IPS-20b (cell line): ENCODE data around the gene KEAP1.

ENCODE experiments used
- H3K27ac ChIP-seq: one replicate; pipeline ENCODE4 v1.5.1; 2013; ENCODE audit warnings: low read length
- H3K27me3 ChIP-seq: 2 replicates; pipeline ENCODE4 v1.6.1; 2013; ENCODE audit warnings: mild to moderate bottlenecking, low read length, inconsistent platforms; ENCODE audit not compliant: insufficient read depth
- H3K36me3 ChIP-seq: 2 replicates; pipeline ENCODE4 v1.6.1; 2013; ENCODE audit warnings: low read depth, mild to moderate bottlenecking, inconsistent platforms, low read length, moderate library complexity; ENCODE audit not compliant: insufficient read depth
- H3K4me1 ChIP-seq: 2 replicates; pipeline ENCODE4 v1.6.1; 2013; ENCODE audit warnings: mild to moderate bottlenecking, control low read depth, inconsistent platforms, low read length, moderate library complexity; ENCODE audit not compliant: insufficient read depth
- H3K4me3 ChIP-seq: 2 replicates; pipeline ENCODE4 v1.5.1; 2013; ENCODE audit warnings: mild to moderate bottlenecking, low read length, inconsistent platforms
- H3K9ac ChIP-seq: 2 replicates; pipeline ENCODE4 v1.6.1; 2013; ENCODE audit warnings: low read depth, mild to moderate bottlenecking, inconsistent platforms, low read length, moderate library complexity
- H3K9me3 ChIP-seq: 2 replicates; pipeline ENCODE4 v1.6.1; 2013; ENCODE audit warnings: mild to moderate bottlenecking, low read depth, low read length, inconsistent platforms; ENCODE audit not compliant: insufficient read depth

Gene KEAP1

GRCh38 chr19:10454267-10454666 is 48.9 kb downstream of the KEAP1 start:
- no peak overlapping the region; the same call in 1 of the 2 replicates for H3K9ac ChIP-seq
- H3K36me3 ChIP-seq, result no peaks in the 10 kb centered on the region
- H3K27me3 ChIP-seq, result no peaks in the 10 kb centered on the region; the same call in 1 of the 2 replicates
- no peak overlapping the region for H3K27ac ChIP-seq
- H3K9me3 ChIP-seq, result no peaks in the 10 kb centered on the region
- H3K4me3 ChIP-seq, result no peak overlapping the region; the same call in 1 of the 2 replicates
- peaks cover 3% of the 10 kb centered on the region; the same call in 1 of the 2 replicates for H3K4me1 ChIP-seq

- Histone ChIP-seq H3K9me3 (no peaks in the 10 kb centered on the region), H3K27ac (no peak overlapping the region), H3K4me1 (peaks cover 3% of the 10 kb centered on the region; the same call in 1 of the 2 replicates), H3K9ac (no peak overlapping the region), H3K4me3 (no peak overlapping the region), H3K27me3 (no peaks in the 10 kb centered on the region; the same call in 1 of the 2 replicates), H3K36me3 (no peaks in the 10 kb centered on the region)
Observed at GRCh38 chr19:10453852-10454251, 49.3 kb downstream of the KEAP1 start.

DNA sequence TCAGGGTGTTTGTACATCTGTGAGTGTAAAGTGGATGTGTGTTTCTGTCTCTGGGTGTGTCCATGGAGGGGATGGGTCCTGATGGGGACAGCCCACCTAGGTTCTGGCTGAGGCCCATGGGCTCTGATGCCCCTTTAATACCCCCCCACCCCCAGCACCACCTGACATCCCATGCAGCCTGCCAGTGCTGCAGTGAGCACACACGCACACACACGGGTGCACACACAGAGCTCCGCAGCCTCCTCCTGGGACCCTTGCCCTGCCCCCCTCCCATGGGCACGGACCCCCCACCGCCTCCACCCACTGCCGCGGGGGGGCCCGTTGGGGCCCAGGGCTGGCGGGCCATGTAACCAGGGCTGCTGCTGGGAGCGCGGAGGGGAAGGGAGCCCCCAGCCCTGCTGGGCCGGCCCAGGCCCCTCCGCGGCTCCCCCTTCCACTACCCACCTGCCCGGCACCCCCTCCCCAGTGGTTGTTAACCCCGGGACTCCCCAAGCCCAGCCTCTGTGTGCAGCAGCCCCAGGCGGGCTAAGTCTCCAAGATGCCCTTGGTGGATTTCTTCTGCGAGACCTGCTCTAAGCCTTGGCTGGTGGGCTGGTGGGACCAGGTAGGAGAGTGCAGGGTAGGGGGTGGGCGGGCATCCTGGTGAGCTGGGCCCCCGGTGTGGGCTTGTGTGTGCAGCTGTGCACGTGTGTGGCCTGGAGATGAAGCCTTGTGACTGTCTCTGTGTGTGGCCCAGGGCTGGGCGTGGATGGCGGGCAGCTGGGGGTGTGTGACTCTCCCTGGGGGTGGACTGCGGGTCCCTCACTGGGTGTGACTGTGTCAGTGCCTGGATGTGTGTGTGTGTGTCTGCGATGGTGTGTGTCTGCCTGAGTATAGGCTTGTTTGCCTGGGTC is 50.2 kb downstream of the KEAP1 start:
- Histone ChIP-seq H3K4me3 (no peak overlapping the region), H3K9ac (no peak overlapping the region), H3K9me3 (no peaks in the 10 kb centered on the region), H3K27ac (no peak overlapping the region), H3K36me3 (no peaks in the 10 kb centered on the region), H3K27me3 (no peaks in the 10 kb centered on the region; the same call in 1 of the 2 replicates), H3K4me1 (peaks cover 3% of the 10 kb centered on the region; the same call in 1 of the 2 replicates)

DNA sequence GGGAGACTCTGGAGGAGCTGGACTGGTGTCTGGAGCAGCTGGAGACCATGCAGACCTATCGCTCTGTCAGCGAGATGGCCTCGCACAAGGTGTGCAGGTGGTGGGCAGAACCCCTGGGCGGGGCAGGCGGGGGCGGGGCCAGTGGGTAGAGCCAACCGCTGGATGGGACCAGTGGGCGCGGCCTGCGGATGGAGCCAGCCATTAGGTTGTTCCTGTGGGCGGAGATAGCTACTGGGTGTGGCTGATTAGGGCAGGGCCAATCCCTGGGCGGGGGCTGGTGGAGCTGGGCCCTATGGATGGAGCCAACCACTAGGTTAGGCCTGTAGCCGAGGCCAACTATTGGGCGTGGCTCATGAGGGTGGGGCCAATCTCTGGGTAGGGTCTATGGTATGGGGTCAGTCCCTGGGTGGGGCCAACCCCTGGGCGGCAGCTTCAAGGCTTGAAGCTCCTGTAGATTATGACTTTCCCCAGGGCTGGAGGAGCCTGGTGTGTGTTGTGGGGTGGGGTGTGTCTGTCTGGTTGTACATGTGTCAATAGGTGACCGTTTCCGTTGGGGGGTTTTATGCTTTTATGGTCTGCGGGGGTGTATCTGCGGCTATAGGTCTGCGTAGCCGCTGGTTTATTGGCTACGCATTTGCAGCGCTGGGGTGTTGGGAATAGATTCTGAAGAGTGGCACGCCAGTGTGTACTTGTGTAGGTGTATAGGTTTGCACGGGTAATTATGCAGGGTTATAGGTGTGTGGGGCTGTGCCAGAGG is 52.1 kb downstream of the KEAP1 start:
- no peaks in the 10 kb centered on the region for H3K9me3 ChIP-seq

GRCh38 chr19:10450191-10450852 is 52.8 kb downstream of the KEAP1 start:
- Histone ChIP-seq H3K9me3 (no peaks in the 10 kb centered on the region), H3K9ac (no peak overlapping the region), H3K36me3 (no peaks in the 10 kb centered on the region), H3K27ac (no peak overlapping the region), H3K27me3 (no peaks in the 10 kb centered on the region; the same call in 1 of the 2 replicates), H3K4me1 (peaks cover 3% of the 10 kb centered on the region; the same call in 1 of the 2 replicates), H3K4me3 (no peak overlapping the region)

More for the DNA sequence above, 52.1 kb downstream of the KEAP1 start:
- H3K27me3 ChIP-seq, result no peaks in the 10 kb centered on the region; the same call in 1 of the 2 replicates
- no peak overlapping the region for H3K27ac ChIP-seq
- H3K9ac ChIP-seq, result no peak overlapping the region
- H3K4me1 ChIP-seq, result peaks cover 3% of the 10 kb centered on the region; the same call in 1 of the 2 replicates
- no peak overlapping the region for H3K4me3 ChIP-seq
- H3K36me3 ChIP-seq, result no peaks in the 10 kb centered on the region

- H3K4me1 ChIP-seq, result peaks cover 2% of the 10 kb centered on the region; the same call in 1 of the 2 replicates
Observed at GRCh38 chr19:10449037-10449436, 54.1 kb downstream of the KEAP1 start.

GRCh38 chr19:10442698-10443097 is 60.5 kb downstream of the KEAP1 start:
- no peaks in the 10 kb centered on the region for H3K36me3 ChIP-seq
- no peaks in the 10 kb centered on the region for H3K9me3 ChIP-seq
- no peak overlapping the region for H3K27ac ChIP-seq
- H3K4me3 ChIP-seq, result no peak overlapping the region
- no peak overlapping the region for H3K9ac ChIP-seq
- H3K27me3 ChIP-seq, result no peaks in the 10 kb centered on the region
- H3K4me1 ChIP-seq, result no peaks in the 10 kb centered on the region

More at GRCh38 chr19:10449037-10449436, 54.1 kb downstream of the KEAP1 start:
- Histone ChIP-seq H3K27ac (no peak overlapping the region), H3K9ac (no peak overlapping the region), H3K4me3 (no peak overlapping the region), H3K27me3 (no peaks in the 10 kb centered on the region; the same call in 1 of the 2 replicates), H3K36me3 (no peaks in the 10 kb centered on the region), H3K9me3 (no peaks in the 10 kb centered on the region)

- Histone ChIP-seq H3K27ac (no peak overlapping the region), H3K4me1 (no peaks in the 10 kb centered on the region), H3K9ac (no peak overlapping the region), H3K27me3 (no peaks in the 10 kb centered on the region), H3K9me3 (no peaks in the 10 kb centered on the region), H3K36me3 (no peaks in the 10 kb centered on the region), H3K4me3 (no peak overlapping the region)
Observed at GRCh38 chr19:10439588-10439987, 63.6 kb downstream of the KEAP1 start.
